ENCODE measurements around the gene HSFX3. TPM values are rescaled to one million over a fixed set of nuclear protein-coding genes. Genes with fewer than 3 reads are reported as not detected.
"Not testable (repeated sequence)": the region's sequence is repeated elsewhere in the genome, so short reads cannot be mapped to it uniquely, and the experiment has no call there.

The HSFX3 gene
- total and polyA plus RNA-seq, 2 donors (not counting 1 experiment from before 2014, with no cell fraction given), result not detected

DNA sequence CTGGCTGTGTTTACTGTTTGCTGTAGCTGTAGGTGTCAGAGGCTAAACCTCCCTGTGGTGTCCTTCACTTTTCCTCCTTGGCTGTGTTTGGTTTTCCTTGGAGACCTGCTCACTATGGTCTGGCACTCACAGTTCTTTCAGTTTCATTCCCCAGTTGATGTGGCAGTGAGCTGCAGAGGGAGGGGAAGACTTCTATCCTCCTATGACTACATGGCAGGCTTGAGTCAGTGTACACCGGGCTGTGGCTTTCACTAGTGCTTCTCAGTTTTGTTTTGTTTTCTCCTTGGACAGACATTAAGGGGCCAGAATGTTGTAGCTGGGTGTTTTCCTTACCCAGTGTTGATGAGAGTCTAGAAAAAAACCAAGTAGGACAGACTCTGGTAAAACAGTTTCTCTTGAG is 23.7 kb upstream of the HSFX3 start:
- not testable (repeated sequence) for H3K79me2 ChIP-seq (ENCODE audit: control insufficient read depth, insufficient read depth, low read length); H3K9ac ChIP-seq (ENCODE audit: insufficient read depth, low read length); H3K27ac ChIP-seq (ENCODE audit: insufficient read depth, low read length); H3K27me3 ChIP-seq (ENCODE audit: control insufficient read depth, insufficient read depth, low read length); H3K4me3 ChIP-seq (replicated peaks in 1 of 4; ENCODE audit: control extremely low read depth in 1 of 4, insufficient read depth in 1 of 4, low read depth in 3 of 4, low read length in 4 of 4); H4K20me1 ChIP-seq (ENCODE audit: control insufficient read depth, extremely low read depth, insufficient read depth, low read length); H3K4me1 ChIP-seq (ENCODE audit: control insufficient read depth, extremely low read depth, insufficient read depth, low read length); DNase-seq (ENCODE audit: low read depth in 2 of 2); H3K4me2 ChIP-seq (ENCODE audit: extremely low read depth, insufficient read depth, low read length); H3K36me3 ChIP-seq (ENCODE audit: control insufficient read depth, insufficient read depth, low read length); H2AFZ ChIP-seq (ENCODE audit: low read length); H3K9me3 ChIP-seq (ENCODE audit: control insufficient read depth, insufficient read depth, low read depth, low read length)

DNA sequence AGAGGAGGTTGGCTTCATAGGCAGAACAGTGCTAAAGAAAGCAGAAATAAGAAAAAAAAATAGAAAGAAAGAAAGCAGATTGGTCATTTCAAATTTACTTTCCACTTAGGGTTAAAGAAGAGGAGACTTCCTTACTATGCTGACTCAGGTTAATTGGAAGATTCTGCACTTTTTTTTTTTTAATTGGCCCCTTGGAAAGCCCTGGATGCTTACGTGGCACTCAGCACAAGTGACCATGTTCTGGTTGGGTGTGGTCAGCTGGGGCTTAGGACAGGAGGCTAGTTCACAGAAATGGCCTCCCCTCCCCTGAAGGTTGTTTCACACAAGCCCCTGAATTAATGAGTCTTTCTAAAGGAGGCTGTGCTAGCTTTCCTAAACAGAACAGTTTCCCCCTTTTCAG is 23.0 kb upstream of the HSFX3 start:
- TF ChIP-seq, protein P1, sequence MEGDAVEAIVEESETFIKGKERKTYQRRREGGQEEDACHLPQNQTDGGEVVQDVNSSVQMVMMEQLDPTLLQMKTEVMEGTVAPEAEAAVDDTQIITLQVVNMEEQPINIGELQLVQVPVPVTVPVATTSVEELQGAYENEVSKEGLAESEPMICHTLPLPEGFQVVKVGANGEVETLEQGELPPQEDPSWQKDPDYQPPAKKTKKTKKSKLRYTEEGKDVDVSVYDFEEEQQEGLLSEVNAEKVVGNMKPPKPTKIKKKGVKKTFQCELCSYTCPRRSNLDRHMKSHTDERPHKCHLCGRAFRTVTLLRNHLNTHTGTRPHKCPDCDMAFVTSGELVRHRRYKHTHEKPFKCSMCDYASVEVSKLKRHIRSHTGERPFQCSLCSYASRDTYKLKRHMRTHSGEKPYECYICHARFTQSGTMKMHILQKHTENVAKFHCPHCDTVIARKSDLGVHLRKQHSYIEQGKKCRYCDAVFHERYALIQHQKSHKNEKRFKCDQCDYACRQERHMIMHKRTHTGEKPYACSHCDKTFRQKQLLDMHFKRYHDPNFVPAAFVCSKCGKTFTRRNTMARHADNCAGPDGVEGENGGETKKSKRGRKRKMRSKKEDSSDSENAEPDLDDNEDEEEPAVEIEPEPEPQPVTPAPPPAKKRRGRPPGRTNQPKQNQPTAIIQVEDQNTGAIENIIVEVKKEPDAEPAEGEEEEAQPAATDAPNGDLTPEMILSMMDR (conservative IDR thresholded peaks at IDR 0.05 in 1 of 2, IDR thresholded peaks at IDR 0.05 in 1 of 2; ENCODE audit: low read depth in 1 of 2, low read length in 2 of 2), result no peak
- TF ChIP-seq EZH2 (IDR thresholded peaks at IDR 0.05; ENCODE audit: low read length, missing control alignments), result no peak
- H3K36me3 ChIP-seq (ENCODE audit: control insufficient read depth, insufficient read depth, low read length), result no peaks in the 10 kb centered on the region

DNA sequence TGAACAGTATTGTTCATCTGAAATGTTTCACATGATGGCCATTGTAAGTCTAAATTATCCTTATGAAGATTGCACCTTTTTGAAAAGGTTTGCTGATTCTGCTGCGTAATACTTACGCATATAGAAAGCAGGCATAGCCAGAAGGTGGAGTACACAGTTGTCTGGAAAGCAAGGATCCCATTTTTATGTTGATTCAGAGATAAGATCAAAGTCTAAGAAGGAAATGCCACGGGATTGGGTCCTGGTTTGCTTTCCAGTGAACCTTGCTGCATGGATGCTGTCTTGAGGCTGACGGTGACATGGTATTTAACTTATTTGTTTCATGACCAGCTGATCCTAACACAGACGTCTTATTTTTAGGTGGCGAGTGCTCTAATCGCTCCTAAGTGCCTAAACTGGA is 22.0 kb upstream of the HSFX3 start:
- H4K20me1 ChIP-seq (ENCODE audit: control insufficient read depth, extremely low read depth, insufficient read depth, low read length), result no peaks in the 10 kb centered on the region
- no peaks in the 10 kb centered on the region for H3K36me3 ChIP-seq (ENCODE audit: control insufficient read depth, insufficient read depth, low read length)
- no peak overlapping the region for H2AFZ ChIP-seq (ENCODE audit: low read length)
- no peak for DNase-seq (ENCODE audit: low read depth in 2 of 2)
- no peak overlapping the region for H3K4me2 ChIP-seq (ENCODE audit: extremely low read depth, insufficient read depth, low read length)
- no peaks in the 10 kb centered on the region for H3K27me3 ChIP-seq (ENCODE audit: control insufficient read depth, insufficient read depth, low read length)
- H3K79me2 ChIP-seq (ENCODE audit: control insufficient read depth, insufficient read depth, low read length), result no peaks in the 10 kb centered on the region
- H3K27ac ChIP-seq (ENCODE audit: insufficient read depth, low read length), result no peak overlapping the region
- TF ChIP-seq EZH2 (IDR thresholded peaks at IDR 0.05; ENCODE audit: low read length, missing control alignments), result no peak
- TF ChIP-seq, protein P1 (conservative IDR thresholded peaks at IDR 0.05 in 1 of 2, IDR thresholded peaks at IDR 0.05 in 1 of 2; ENCODE audit: low read depth in 1 of 2, low read length in 2 of 2), result no peak
- H3K4me3 ChIP-seq (replicated peaks in 1 of 4; ENCODE audit: control extremely low read depth in 1 of 4, insufficient read depth in 1 of 4, low read depth in 3 of 4, low read length in 4 of 4), result no peak overlapping the region
- no peak overlapping the region for H3K9ac ChIP-seq (ENCODE audit: insufficient read depth, low read length)
- H3K4me1 ChIP-seq (ENCODE audit: control insufficient read depth, extremely low read depth, insufficient read depth, low read length), result no peaks in the 10 kb centered on the region
- H3K9me3 ChIP-seq (ENCODE audit: control insufficient read depth, insufficient read depth, low read depth, low read length), result no peaks in the 10 kb centered on the region

More for the DNA sequence above, 23.0 kb upstream of the HSFX3 start:
- Histone ChIP-seq H3K9me3 (ENCODE audit: control insufficient read depth, insufficient read depth, low read depth, low read length) (no peaks in the 10 kb centered on the region), H3K27ac (ENCODE audit: insufficient read depth, low read length) (no peak overlapping the region), H2AFZ (ENCODE audit: low read length) (no peak overlapping the region), H3K4me1 (ENCODE audit: control insufficient read depth, extremely low read depth, insufficient read depth, low read length) (no peaks in the 10 kb centered on the region), H3K9ac (ENCODE audit: insufficient read depth, low read length) (no peak overlapping the region), H3K27me3 (ENCODE audit: control insufficient read depth, insufficient read depth, low read length) (no peaks in the 10 kb centered on the region), H3K4me3 (replicated peaks in 1 of 4; ENCODE audit: control extremely low read depth in 1 of 4, insufficient read depth in 1 of 4, low read depth in 3 of 4, low read length in 4 of 4) (no peak overlapping the region), H3K79me2 (ENCODE audit: control insufficient read depth, insufficient read depth, low read length) (no peaks in the 10 kb centered on the region), H3K4me2 (ENCODE audit: extremely low read depth, insufficient read depth, low read length) (no peak overlapping the region), H4K20me1 (ENCODE audit: control insufficient read depth, extremely low read depth, insufficient read depth, low read length) (no peaks in the 10 kb centered on the region)
- DNase-seq (ENCODE audit: low read depth in 2 of 2), result peak in 1 of 2 donors; percentile 6

All from fibroblast of lung (primary cell).